Measurements from ENCODE around the gene RNASE8.
A peak's percentile ranks its signal among the peaks of the same experiment; 100 is the strongest.
"Not testable (repeated sequence)": the region's sequence is repeated elsewhere in the genome, so short reads cannot be mapped to it uniquely, and the experiment has no call there.

The RNASE8 gene

DNA sequence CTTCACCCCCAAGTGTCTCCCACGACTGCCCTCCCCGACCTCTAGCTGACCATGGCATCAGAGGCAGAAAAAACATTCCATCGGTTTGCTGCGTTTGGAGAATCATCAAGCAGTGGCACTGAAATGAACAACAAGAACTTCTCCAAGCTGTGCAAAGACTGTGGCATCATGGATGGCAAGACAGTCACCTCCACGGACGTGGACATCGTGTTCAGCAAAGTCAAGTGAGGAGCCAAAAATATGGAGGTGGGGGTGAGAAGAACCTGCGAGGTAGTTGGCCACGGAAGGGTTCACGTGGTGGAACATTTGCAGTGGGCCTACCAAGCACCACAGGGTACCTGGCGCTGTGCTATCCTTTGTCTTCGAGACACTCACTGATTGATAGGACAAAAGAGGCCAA lies 27.1 kb upstream of the RNASE8 start:
- DNase-seq, result no peak

GRCh38 chr14:21032326-21033132 lies 25.1 kb upstream of the RNASE8 start:
- no peak for DNase-seq

- DNase-seq, result no peak
Measured at GRCh38 chr14:21033133-21033698, 24.4 kb upstream of the RNASE8 start.

- DNase-seq, result no peak
Measured at GRCh38 chr14:21034707-21035106, 22.9 kb upstream of the RNASE8 start, which contains the start of gene RNASE13. RNASE13 (minus strand) TSS chr14:21034807; CDS start chr14:21034288, 519 bp downstream.

DNA sequence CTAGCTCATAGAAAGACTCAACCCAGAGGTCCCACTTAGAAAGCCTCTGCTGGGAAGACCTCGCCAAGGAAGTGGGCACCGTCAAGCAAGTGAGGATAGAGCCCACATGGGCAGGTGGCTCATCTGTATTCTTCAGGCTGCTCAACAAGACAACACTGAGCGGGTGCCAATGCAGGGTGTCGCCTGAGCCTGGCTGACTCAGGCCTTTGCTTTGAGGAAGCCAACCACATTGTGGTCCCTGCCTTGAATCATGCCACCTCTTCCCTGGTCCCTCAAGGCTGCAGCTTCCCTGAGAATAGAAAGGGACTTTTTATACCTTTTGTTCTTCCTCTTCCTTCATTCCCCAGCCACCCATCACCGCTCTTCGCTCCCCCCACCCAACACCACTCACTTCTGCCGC lies 20.9 kb upstream of the RNASE8 start:
- DNase-seq, result no peak

DNA sequence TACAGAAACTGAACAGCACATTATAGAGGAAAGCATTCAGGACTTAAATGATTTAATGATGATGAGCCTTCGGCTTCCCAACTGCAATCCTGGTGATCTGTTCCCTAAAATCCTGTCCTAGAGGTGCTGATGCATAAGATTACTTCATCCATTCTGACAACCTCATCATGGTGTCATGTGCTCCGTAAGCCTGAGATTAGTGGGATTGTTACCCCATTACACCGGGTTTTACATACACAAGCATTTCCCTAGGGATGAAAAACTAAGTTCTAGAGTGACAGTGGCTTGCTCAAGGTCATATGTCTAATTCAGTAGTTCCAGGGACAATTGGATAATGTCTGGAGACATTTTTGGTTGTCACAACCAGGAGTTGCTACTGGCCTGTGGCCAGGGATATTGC lies 20.5 kb upstream of the RNASE8 start:
- DNase-seq, result no peak

DNA sequence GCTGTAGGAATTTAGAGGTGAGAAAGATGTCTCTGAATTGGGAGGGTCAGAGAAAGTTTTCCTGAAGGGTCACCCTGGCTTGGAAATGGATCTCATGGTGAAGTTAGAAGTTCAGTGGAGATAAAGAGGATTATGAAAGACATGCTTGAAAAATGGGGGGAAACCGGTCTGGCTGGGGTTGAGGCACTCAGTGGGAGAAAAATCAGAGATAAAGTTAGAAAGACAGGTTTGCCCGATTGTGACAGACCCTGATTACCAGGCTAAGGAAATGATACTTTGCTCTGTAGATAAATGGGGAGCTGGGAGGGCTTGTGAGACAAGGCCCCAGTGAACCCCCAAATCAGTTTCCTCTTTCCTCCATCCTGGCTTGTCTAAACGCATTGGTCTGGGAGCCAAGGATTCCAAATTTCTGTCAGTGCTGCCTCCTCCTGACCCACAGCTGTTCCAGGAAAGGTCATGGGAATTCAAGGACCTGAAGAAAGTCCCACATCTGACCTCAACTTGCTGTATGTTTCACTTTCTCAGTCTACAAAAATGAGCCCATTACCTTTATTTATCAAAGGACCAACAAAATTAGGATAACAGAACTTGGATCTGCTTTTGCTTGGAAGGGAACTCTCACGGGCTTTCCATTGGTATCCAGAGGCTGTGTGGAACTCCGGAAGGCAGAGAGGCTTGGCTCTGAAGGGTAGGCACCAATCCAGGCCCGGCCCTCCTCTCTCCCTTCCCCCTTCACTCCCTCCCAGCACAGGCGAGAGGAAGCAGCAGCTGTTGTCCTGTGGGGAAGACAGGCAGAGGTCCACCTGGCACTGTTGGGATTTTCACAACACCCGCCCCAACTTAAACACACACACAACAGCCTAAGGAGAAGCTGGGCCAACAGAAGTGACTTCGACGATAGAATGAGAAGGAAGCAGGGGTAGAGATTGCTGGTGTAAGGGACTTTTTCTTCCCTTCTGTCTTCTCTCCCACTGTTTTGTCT lies 18.9 kb upstream of the RNASE8 start:
- DNase-seq, result no peak

GRCh38 chr14:21039585-21040369 lies 17.8 kb upstream of the RNASE8 start:
- peak; percentile 60 for DNase-seq

DNA sequence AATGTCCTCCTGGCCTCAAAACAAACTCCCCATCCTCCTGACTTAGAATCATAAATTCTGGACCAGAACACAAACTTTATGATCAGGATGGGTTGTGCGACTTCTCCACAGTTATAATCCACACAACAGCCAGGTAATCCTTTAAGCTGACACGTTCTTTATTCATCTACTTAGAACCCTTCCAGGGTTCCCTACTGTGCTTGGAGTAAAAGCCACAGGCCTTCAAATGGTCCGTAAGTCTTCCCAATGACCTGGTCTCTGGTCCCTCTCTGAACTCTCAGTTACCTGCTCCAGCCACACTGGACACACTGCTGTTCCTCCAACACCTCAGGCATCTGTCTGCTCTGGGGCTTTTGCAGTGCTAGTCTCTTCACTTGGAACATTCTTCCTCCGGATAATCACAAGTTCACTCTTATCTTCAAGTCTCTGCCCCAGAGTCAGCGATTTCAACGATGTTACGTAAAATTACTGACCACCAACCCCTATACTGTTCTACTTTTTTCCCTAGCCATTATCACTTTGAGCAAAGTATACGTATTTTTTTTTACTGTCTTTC lies 17.2 kb upstream of the RNASE8 start:
- no peak for DNase-seq

DNA sequence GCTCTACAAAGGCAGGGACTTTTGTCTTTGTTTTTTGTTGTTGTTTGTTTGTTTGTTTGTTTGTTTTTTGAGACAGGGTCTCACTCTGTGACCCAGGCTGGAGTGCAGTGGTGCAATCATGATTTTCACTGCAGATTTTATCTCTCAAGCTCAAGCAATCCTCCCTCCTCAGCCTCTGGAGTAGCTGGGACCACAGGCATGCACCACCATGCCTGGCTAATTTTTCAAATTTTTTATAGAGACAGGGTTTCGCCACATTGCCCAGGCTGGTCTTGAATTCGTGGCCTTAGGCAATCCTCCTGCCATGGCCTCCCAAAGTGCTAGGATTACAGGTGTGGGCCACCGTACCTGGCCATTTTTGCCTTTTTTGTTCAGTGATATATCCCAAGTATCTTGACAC lies 16.7 kb upstream of the RNASE8 start:
- not testable (repeated sequence) for DNase-seq

- no peak for DNase-seq
Measured at GRCh38 chr14:21041676-21042433, 15.8 kb upstream of the RNASE8 start, which contains the start of gene RNASE7. RNASE7 (plus strand) TSS chr14:21042362; CDS start chr14:21042993, 631 bp downstream.

GRCh38 chr14:21042918-21043317 lies 14.7 kb upstream of the RNASE8 start:
- no peak for DNase-seq

DNA sequence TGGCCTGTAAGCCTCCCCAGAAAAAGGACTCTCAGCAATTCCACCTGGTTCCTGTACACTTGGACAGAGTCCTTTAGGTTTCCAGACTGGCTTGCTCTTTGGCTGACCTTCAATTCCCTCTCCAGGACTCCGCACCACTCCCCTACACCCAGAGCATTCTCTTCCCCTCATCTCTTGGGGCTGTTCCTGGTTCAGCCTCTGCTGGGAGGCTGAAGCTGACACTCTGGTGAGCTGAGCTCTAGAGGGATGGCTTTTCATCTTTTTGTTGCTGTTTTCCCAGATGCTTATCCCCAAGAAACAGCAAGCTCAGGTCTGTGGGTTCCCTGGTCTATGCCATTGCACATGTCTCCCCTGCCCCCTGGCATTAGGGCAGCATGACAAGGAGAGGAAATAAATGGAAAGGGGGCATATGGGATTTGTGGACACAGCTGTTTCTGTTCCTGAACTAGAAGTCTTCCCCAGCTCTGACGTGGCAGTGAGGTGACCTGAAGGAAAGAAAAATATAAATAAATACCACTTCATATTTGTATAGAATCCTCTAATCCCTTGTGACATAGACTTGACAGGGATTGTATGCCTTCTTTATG lies 14.1 kb upstream of the RNASE8 start:
- no peak for DNase-seq

DNA sequence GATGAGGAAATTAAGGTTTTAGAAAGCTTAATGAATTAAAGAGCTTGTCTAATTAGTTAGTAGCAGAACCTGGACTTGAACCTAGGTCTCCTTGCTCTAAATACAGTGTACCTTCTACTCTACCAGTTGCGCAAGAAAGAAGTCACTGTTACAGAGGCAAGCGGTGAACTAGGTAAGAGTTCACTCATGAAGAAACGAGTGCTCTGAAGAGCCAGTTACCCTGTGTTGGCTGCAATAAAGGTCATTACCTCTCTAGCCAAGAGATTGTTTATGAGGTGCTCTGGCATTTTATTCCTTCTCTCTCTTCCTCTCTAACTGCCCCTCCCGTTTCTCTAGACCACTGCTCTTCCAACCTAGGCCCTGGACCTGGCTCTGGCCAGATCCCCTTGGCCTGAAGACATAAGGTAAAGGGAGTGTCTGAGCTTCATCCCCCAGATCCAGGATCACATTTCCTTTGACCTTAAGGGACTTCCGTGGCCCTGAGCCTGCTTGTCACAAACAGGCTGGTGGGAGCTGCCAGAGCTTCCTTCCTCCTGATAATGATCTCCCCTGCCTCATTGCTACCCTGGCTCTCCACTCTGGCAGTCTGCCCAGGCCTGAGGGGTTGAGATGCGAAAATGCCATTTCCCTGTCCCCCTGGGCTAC lies 13.5 kb upstream of the RNASE8 start:
- peak; percentile 42 for DNase-seq

- no peak for DNase-seq
Measured at GRCh38 chr14:21047378-21047781, 10.2 kb upstream of the RNASE8 start.

DNA sequence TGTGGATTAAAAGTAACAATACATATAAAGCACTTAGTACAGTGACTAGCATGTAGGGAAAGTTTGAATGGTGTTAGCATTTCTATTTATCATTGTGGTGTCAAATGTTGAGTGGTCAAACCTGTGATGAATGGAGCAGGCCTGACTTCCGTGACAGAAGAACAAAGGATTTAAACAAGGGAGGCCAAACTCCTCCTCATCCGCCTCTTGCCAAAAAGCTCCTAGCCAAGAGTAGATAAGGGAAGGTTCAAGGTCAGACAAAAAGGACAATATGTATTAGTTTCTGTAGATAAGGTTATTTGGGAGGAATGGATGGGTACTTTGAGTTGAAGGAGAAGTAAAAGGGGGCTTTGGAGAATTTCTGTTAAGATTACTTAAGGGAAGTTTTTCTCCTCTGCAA lies 9.0 kb upstream of the RNASE8 start:
- no peak for DNase-seq

- DNase-seq, result no peak
Measured at GRCh38 chr14:21049271-21049673, 8.3 kb upstream of the RNASE8 start.

DNA sequence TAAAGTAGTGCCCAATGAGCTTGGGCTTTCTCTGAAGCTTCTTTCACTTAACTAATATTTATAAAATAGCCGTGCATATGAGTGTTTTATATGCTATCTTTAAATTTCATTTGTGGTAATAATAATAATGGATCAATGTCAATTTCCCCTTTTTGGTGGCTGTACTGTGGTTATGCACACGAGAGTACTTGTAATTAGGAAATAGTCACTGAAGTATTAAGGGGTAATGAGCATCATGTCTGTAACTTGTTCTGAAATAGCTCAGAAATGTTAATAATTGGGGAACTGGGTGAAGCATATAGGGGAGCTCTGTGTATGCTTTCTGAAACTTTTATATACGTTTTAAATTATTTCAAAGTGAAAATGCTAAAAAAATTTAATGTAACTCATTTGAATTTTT lies 7.0 kb upstream of the RNASE8 start:
- no peak for DNase-seq

DNA sequence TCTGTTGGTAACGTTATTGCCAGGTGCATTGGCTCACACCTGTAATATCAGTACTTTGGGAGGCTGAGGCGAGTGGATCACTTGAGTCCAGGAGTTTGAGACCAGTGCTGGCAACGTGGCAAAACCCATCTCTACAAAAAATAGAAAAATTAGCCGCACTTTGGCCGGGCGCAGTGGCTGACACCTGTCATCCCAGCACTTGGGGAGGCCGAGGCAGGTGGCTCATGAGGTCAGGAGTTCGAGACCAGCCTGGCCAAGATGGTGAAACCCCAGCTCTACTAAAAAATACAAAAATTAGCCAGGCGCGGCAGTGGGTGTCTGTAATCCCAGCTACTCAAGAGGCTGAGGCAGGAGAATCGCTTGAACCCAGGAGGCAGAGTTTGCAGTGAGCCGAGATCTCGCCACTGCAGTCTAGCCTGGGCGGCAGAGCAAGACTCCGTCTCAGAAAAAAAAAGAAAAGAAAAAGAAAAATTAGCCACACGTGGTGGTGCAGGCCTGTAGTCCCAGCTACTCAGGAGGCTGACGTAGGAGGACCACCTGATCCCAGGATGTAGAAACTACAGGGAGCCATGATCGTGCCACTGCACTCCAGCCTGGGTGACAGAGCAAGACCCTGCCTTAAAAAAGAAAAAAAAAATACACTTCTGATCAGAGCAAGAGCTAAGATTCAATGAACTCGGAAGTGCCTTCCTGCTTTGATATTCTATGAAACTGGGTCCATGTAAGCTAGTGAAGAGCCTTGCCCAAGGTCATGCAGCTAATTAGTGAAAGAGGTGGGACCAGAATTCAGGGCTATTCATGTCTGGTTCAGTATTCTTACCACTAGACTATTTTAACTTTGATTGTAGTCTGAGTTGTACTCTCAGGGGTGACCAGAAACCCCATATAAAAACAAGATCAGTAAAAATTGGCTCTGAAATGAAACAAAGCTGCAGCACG lies 4.2 kb upstream of the RNASE8 start:
- DNase-seq, result no peak
